Choroid plexus epithelial cell (primary cell): ENCODE results near the gene PDE9A.

Experiments used
- DNase-seq: peaks from one replicate; pipeline ENCODE4 v3.0.0-alpha.2; 2010; ENCODE audit warnings: low read depth
- H3K4me3 ChIP-seq: 2 replicates; pipeline ENCODE4 v1.5.1; 2011; ENCODE audit warnings: low read depth, mild to moderate bottlenecking, control low read depth, low read length, moderate library complexity
- TF ChIP-seq, protein P1 (sequence below): conservative IDR thresholded peaks from 2 replicates; pipeline ENCODE4 v1.5.1; 2011; ENCODE audit warnings: low read depth, mild to moderate bottlenecking, control low read depth, inconsistent platforms, low read length, moderate library complexity

The PDE9A gene

DNA sequence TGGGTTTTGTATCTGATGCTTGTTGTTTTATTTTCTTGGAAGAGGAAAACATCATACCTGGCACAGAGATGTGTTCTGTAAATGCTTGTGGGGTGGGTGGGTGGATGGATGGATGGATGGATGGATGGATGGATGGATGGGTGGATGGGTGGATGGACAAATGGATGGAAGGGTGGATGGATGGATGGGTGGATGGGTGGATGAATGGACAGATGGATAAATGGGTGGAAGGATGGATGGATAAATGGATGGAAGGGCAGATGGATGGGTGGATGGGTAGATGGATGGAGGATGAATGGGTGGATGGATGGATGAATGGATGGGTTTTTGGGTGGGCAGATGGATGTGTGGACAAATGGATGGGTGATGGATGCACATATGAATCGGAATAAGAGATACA lies 111.5 kb downstream of the PDE9A start:
- H3K4me3 ChIP-seq, result no peak overlapping the region
- no peak for DNase-seq
- TF ChIP-seq, protein P1, sequence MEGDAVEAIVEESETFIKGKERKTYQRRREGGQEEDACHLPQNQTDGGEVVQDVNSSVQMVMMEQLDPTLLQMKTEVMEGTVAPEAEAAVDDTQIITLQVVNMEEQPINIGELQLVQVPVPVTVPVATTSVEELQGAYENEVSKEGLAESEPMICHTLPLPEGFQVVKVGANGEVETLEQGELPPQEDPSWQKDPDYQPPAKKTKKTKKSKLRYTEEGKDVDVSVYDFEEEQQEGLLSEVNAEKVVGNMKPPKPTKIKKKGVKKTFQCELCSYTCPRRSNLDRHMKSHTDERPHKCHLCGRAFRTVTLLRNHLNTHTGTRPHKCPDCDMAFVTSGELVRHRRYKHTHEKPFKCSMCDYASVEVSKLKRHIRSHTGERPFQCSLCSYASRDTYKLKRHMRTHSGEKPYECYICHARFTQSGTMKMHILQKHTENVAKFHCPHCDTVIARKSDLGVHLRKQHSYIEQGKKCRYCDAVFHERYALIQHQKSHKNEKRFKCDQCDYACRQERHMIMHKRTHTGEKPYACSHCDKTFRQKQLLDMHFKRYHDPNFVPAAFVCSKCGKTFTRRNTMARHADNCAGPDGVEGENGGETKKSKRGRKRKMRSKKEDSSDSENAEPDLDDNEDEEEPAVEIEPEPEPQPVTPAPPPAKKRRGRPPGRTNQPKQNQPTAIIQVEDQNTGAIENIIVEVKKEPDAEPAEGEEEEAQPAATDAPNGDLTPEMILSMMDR, result no peak

DNA sequence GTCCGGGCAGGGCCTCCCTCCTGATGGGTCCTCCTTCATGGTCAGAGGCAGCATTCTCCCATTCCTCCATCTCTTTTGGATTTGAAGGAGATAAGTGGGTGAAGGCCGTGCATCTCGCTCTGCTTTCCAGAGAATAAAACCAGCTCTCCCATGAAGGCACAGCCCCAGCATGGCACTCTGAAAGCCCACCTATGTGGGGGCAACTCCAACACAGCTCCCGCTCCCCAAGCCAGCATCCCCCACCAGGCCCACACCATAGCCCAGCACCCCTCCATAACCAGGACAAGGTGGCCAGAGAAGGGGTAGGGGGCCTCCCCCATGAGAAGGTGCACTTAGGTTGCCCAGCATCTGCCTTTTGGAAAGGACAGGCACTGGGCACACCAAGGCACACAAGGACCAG lies 112.2 kb downstream of the PDE9A start:
- no peak for DNase-seq
- H3K4me3 ChIP-seq, result no peak overlapping the region
- TF ChIP-seq, protein P1, result no peak

DNA sequence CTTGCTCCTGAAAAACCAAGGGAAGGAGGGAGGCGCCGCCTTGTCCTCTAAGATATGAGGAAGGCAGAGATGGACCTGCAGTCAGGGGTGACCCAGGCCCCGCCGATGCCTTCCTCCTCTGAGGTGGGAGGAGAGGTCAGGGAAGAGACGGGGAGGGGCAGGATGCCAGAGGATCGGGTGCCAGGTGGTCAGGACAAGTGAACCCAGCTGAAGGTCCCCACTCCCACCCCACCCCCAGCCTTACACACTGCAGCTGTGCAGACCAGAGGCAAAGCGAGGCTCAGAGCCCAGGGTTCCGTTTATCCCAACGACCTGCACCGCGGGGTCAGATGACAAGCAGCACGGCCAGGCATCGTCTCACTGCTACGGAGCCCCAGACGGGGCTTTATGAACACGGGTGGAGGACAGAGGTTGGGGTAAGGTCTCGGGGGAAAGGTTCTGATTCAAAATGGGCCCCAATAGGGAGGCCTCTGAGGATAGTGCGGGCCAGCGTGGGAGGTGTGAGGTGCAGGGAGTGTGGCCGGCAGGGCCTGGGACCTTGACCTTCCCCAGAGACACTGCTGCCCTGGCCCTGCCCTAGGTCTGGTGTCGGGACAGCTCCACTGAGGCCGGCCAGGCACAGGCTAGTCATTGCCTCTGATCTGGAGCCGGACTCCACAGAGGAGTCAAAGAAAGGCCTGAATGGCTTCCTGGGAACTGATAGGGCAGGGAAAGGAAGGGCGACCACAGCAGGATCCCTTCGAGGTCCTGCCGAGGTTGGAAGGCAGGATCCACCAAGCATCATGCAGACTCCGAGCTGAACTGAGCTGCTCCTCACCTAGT lies 113.5 kb downstream of the PDE9A start:
- TF ChIP-seq, protein P1, result no peak
- H3K4me3 ChIP-seq, result no peak overlapping the region
- DNase-seq, result no peak

DNA sequence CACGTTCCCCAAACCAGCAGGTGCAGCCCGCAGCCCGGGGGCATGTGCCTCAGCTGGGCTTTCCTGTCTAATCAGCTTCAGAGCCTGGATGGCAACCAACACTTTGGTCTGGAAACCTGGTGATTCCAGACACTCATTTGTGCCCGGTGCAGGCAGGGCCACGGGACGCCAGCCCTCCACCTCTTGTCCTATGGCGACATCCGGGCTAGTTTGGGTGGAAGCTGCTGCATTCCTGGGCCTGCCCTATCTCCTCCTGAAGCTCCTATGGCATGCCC lies 114.1 kb downstream of the PDE9A start:
- H3K4me3 ChIP-seq, result no peak overlapping the region
- TF ChIP-seq, protein P1, result no peak
- no peak for DNase-seq

DNA sequence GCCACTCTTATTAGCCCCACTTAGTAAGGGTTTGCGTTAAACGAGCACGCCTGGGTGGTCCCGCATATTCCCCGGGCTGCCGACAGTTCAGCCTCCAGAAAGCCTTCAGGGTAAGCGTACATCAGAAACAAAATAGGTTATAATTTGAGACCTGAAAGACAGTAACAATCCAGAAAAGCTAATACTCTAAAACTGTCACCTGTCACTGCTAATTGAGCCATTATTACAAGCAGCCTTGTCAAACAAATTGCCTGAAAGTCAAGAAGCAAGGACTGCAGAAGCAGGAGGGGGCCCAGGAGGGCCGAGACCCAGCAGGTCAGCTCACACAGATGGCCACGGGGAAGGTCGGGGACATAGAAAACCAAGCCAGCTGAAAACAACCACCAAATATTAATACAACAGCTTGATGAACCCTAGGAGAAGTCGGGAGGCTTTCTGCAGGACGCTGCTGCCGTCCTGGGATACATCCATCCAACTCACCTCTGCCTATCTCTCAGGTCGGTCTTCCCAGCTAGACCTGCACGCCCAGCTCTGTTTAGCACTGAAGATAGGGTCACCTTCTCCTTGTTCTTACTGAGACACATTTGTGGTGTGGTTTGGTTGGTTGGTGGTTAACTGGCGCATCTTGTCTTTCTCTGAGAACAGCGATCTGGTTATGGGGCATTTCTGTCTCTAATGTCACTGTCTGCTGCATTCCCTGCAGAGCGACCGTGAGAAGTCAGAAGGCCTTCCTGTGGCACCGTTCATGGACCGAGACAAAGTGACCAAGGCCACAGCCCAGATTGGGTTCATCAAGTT lies 115.1 kb downstream of the PDE9A start:
- no peak for DNase-seq
- TF ChIP-seq, protein P1, result no peak
- no peak overlapping the region for H3K4me3 ChIP-seq

DNA sequence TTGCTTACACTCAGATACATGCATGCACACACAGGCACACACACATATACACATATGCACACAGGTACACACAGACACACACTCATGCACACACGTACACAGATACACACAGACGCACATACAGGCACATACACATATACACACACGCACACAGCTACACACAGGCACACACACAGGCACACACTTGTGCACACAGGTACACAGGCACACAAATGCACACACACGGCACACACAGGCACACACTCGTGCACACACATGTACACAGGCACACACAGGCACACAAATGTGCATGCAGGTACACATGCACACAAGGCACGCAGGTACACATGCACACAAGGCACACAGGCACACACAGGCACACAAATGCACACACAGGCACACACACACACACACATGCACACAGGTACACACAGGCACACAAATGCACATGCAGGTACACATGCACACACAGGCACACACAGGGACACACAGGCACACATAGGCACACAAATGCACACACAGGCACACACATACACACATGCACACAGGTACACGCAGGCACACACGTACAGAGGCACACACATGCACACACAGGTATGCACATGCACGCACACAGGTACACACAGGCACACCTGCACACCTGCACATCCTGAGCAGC lies 115.9 kb downstream of the PDE9A start:
- no peak overlapping the region for H3K4me3 ChIP-seq
- TF ChIP-seq, protein P1, result no peak
- DNase-seq, result no peak
